ENCODE results near the gene ABHD11.
A peak's percentile ranks its signal among the peaks of the same experiment; 100 is the strongest.
"Not testable (repeated sequence)": the region's sequence is repeated elsewhere in the genome, so short reads cannot be mapped to it uniquely, and the experiment has no call there.

Gene ABHD11

GRCh38 chr7:73713319-73713718 is 25.3 kb downstream of the ABHD11 start:
- H3K4me3 ChIP-seq (ENCODE audit: low read length); H3K27ac ChIP-seq (ENCODE audit: low read depth, low read length); H3K27me3 ChIP-seq (ENCODE audit: control insufficient read depth, insufficient read depth, low read length); H3K36me3 ChIP-seq (ENCODE audit: control insufficient read depth, insufficient read depth, low read length); H3K9ac ChIP-seq (ENCODE audit: low read length): not testable (repeated sequence)
- H3K4me1 ChIP-seq (ENCODE audit: control insufficient read depth, insufficient read depth, low read length), result peaks cover 26% of the 10 kb centered on the region

DNA sequence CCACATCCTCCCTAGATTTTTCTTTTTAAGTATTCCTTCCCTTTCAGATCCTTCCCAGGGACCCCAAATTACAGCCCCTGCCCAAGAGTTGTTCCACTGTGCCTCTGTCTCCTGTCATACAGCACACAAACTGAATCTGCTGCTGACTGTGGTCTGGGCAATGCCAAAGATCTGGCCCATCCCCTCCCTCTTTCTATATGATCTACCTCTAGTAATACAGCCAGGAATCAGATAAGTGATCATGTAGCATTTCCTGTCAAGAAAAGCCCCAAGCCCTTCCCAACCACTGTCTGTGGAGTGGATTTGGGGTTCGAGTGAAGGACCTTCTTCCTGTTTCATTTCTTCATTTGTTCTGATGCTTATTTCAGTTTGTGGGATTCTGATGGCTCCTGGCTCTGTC is 25.8 kb downstream of the ABHD11 start:
- H3K27me3 ChIP-seq (ENCODE audit: control insufficient read depth, insufficient read depth, low read length), result no peaks in the 10 kb centered on the region
- no peak overlapping the region for H3K4me3 ChIP-seq (ENCODE audit: low read length)
- no peak overlapping the region for H3K27ac ChIP-seq (ENCODE audit: low read depth, low read length)
- no peaks in the 10 kb centered on the region for H3K36me3 ChIP-seq (ENCODE audit: control insufficient read depth, insufficient read depth, low read length)
- peaks cover 22% of the 10 kb centered on the region for H3K4me1 ChIP-seq (ENCODE audit: control insufficient read depth, insufficient read depth, low read length)
- H3K9ac ChIP-seq (ENCODE audit: low read length), result no peak overlapping the region

DNA sequence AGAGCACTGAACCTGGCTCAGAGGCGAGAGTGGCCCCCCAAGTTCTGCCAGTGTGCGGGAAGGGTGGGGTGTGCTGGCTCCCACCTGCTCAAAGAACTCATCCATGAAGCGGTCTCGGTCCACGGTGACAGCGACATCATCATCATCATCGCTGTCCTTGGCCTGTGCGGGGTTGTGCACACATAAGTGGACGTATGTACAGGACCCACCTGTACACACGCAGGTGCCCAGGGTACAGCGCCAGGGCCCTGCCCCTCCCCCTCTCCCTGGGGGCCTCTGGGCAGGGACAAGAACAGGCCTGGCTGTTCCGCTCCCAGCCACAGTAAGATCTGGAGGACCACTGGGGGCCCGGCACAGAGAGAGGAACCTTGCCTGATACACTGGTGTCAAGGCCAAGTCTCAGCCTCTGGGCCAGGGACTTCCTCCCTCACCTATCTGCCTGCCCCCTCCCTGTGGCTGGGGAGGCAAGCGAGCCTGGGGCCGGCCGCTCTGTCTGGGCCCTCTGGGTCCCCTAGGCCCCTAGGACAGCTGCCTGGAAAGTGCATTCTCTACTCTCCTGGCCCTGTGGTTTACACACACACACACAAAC is 29.5 kb downstream of the ABHD11 start:
- Histone ChIP-seq H3K36me3 (ENCODE audit: control insufficient read depth, insufficient read depth, low read length) (no peaks in the 10 kb centered on the region), H3K27ac (ENCODE audit: low read depth, low read length) (no peak overlapping the region), H3K4me3 (ENCODE audit: low read length) (no peak overlapping the region), H3K9ac (ENCODE audit: low read length) (no peak overlapping the region), H3K27me3 (ENCODE audit: control insufficient read depth, insufficient read depth, low read length) (no peaks in the 10 kb centered on the region), H3K4me1 (ENCODE audit: control insufficient read depth, insufficient read depth, low read length) (peaks cover 11% of the 10 kb centered on the region)

GRCh38 chr7:73707045-73707631 is 31.5 kb downstream of the ABHD11 start:
- H3K27me3 ChIP-seq (ENCODE audit: control insufficient read depth, insufficient read depth, low read length), result no peaks in the 10 kb centered on the region
- no peaks in the 10 kb centered on the region for H3K36me3 ChIP-seq (ENCODE audit: control insufficient read depth, insufficient read depth, low read length)
- H3K9ac ChIP-seq (ENCODE audit: low read length), result no peak overlapping the region
- H3K4me1 ChIP-seq (ENCODE audit: control insufficient read depth, insufficient read depth, low read length), result peaks cover 11% of the 10 kb centered on the region
- H3K27ac ChIP-seq (ENCODE audit: low read depth, low read length), result no peak overlapping the region
- H3K4me3 ChIP-seq (ENCODE audit: low read length), result no peak overlapping the region

- no peaks in the 10 kb centered on the region for H3K36me3 ChIP-seq (ENCODE audit: control insufficient read depth, insufficient read depth, low read length)
- peaks cover 11% of the 10 kb centered on the region for H3K4me1 ChIP-seq (ENCODE audit: control insufficient read depth, insufficient read depth, low read length)
- no peak overlapping the region for H3K27ac ChIP-seq (ENCODE audit: low read depth, low read length)
- no peaks in the 10 kb centered on the region for H3K27me3 ChIP-seq (ENCODE audit: control insufficient read depth, insufficient read depth, low read length)
- H3K4me3 ChIP-seq (ENCODE audit: low read length), result no peak overlapping the region
- H3K9ac ChIP-seq (ENCODE audit: low read length), result no peak overlapping the region
Observed at GRCh38 chr7:73706126-73707044, 32.2 kb downstream of the ABHD11 start.

DNA sequence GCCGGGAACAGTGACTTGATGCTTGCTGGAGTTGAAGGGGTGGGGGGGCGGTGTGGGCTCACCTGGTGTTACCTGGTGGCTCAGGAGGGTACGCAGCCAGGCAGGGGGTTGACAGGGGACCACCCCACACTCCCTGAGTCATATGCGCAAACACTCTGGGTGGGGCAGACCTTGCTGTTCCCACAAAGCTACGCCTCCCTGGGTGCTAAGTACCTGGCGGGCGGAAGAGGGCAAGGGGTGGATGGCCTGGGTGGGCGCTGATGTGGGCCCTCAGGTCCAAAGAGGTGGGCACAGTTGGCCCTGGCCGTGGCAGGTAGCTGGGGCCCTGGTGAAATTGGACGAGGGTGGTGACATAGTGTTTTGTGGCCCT is 33.1 kb downstream of the ABHD11 start:
- no peak overlapping the region for H3K27ac ChIP-seq (ENCODE audit: low read depth, low read length)
- peaks cover under 1% of the 10 kb centered on the region for H3K36me3 ChIP-seq (ENCODE audit: control insufficient read depth, insufficient read depth, low read length)
- no peak overlapping the region for H3K9ac ChIP-seq (ENCODE audit: low read length)
- H3K4me1 ChIP-seq (ENCODE audit: control insufficient read depth, insufficient read depth, low read length), result peaks cover 11% of the 10 kb centered on the region
- no peak overlapping the region for H3K4me3 ChIP-seq (ENCODE audit: low read length)
- no peaks in the 10 kb centered on the region for H3K27me3 ChIP-seq (ENCODE audit: control insufficient read depth, insufficient read depth, low read length)

DNA sequence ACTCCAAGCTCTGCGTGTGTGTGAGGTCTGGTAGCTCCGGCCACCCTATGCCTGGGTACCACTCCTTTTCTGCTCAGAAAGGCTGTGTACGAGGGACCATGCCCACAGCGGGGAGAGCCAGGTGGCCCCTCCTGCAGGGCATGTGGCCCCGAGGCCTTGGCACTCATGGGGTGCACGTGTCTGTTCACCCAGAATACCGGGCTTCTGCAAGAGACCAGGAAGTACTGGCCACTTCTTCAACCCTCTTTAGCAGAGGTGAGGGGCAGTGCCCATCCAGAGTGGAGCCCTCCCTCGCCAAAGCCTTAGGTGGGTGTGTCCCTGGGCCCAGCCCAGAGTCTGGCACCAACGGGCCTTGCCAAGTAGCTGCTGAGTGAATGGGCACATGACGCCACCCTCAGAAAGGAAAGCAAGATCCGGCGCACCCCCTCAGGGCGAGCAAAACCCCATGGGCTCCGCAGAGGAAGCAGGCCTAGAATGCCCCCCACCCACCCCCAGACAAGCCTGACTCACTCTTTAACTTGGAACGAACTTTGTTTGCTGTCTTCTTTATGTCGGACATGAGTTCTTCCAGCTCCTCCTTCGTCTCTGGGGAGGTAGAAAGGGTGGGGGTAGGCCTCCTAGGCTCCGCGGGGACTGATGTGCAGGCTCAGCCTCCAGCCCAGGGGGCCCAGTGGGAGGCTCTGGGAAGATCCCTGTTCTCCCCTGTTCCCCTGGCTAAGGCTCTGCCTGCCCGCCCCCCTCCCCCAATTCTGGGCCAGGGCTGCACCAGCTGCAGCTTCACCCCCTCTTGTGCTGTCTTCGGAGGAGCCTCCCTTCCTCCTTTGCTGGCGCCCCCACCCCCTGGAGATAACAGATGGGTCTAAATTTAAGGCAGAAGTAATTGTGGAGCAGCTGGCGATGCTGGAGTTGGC is 33.7 kb downstream of the ABHD11 start:
- H3K36me3 ChIP-seq (ENCODE audit: control insufficient read depth, insufficient read depth, low read length), result peaks cover 5% of the 10 kb centered on the region
- peak overlapping the region; percentile 28 for H3K4me3 ChIP-seq (ENCODE audit: low read length)
- H3K4me1 ChIP-seq (ENCODE audit: control insufficient read depth, insufficient read depth, low read length), result peaks cover 11% of the 10 kb centered on the region
- H3K9ac ChIP-seq (ENCODE audit: low read length), result no peak overlapping the region
- peak overlapping the region; percentile 72 for H3K27ac ChIP-seq (ENCODE audit: low read depth, low read length)
- no peaks in the 10 kb centered on the region for H3K27me3 ChIP-seq (ENCODE audit: control insufficient read depth, insufficient read depth, low read length)

DNA sequence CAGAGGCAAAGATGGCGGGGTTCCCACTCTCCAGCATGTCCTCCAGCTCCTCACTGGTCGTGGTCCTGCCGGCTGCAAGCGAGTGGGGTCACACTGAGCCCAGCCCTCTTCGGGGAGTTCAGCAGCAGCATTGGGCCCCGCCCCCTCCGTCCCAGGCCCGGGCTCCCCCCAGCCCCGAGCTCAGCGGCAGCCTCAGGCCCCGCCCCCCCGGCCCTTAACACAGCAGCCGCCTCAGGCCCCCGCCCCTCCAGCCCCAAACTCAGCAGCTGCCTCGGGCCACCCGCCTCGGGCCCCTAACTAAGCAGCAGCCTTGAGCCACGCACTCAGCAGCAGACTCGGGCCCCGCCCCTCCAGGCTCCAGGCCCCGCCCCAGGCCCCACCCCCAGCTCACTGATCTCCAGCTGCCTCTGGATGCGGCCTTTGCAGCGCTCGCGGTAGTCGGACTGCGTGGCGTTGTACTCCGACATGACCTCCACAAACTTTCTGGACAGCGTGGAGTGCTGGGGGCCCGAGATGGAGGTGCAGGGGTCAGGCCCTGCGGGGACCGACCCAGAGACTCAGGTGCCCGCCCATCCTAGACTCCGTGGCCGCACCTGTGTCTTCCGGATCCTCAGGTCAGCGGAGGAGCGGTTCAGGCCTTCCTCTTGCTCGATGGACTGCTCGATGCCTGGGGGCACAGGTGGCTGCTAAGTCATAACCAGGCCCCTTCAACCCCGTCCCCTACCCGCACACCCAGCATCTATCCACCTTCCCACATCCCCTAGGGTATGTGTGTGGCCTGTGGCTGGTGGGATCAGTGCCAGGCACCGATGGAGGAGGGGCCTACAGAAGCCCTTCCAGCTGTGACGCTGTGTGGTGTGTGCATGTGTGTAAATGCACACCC is 34.6 kb downstream of the ABHD11 start:
- Histone ChIP-seq H3K27ac (ENCODE audit: low read depth, low read length) (peak overlapping the region; percentile 72), H3K27me3 (ENCODE audit: control insufficient read depth, insufficient read depth, low read length) (no peaks in the 10 kb centered on the region), H3K4me1 (ENCODE audit: control insufficient read depth, insufficient read depth, low read length) (peaks cover 11% of the 10 kb centered on the region), H3K36me3 (ENCODE audit: control insufficient read depth, insufficient read depth, low read length) (peaks cover 11% of the 10 kb centered on the region), H3K4me3 (ENCODE audit: low read length) (peak overlapping the region; percentile 28), H3K9ac (ENCODE audit: low read length) (no peak overlapping the region)

DNA sequence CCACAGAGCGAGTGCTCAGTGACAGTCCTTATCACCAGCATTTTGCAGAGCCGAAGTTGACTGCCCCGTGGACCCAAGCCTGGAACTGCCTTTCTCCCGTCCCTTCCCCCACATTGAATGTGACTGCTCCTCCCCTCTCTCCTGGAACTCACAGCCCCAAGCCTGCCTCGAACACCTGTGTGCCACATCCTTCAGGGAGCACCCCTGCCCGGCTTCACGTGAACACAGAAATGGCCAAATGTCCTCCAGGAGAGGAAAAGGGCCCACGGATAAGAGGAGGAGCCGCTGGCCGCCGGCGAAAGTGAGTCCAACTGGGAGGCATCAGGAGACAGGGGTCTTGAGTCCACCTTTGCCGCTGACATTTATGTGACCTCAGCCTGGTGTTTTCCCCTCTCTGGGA is 35.4 kb downstream of the ABHD11 start:
- Histone ChIP-seq H3K9ac (ENCODE audit: low read length) (no peak overlapping the region), H3K4me3 (ENCODE audit: low read length) (peak overlapping the region; percentile 19), H3K36me3 (ENCODE audit: control insufficient read depth, insufficient read depth, low read length) (peaks cover 16% of the 10 kb centered on the region), H3K4me1 (ENCODE audit: control insufficient read depth, insufficient read depth, low read length) (peaks cover 11% of the 10 kb centered on the region), H3K27ac (ENCODE audit: low read depth, low read length) (no peak overlapping the region), H3K27me3 (ENCODE audit: control insufficient read depth, insufficient read depth, low read length) (no peaks in the 10 kb centered on the region)

DNA sequence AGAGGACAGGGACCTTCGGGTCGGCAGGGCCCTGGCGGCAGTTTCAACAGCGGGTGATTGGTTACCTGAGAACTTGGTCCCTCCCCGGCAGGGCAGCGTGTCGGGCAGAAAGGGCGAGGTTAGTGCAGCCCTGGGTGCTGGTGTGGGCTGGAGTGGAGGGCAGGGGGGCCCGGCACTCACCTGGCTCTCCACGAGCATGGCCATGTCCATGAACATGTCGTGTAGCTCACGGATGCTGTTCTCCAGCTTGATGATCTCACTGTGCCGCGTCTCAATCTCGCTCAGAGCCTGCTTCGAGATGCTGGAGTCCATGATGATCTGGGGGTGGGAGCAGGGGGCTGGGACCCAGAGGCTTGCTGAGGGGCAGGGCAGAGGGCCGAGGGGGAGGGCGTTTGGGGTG is 35.9 kb downstream of the ABHD11 start:
- peaks cover 16% of the 10 kb centered on the region for H3K36me3 ChIP-seq (ENCODE audit: control insufficient read depth, insufficient read depth, low read length)
- H3K4me1 ChIP-seq (ENCODE audit: control insufficient read depth, insufficient read depth, low read length), result peaks cover 11% of the 10 kb centered on the region
- H3K27ac ChIP-seq (ENCODE audit: low read depth, low read length), result no peak overlapping the region
- no peaks in the 10 kb centered on the region for H3K27me3 ChIP-seq (ENCODE audit: control insufficient read depth, insufficient read depth, low read length)
- no peak overlapping the region for H3K9ac ChIP-seq (ENCODE audit: low read length)
- H3K4me3 ChIP-seq (ENCODE audit: low read length), result no peak overlapping the region

DNA sequence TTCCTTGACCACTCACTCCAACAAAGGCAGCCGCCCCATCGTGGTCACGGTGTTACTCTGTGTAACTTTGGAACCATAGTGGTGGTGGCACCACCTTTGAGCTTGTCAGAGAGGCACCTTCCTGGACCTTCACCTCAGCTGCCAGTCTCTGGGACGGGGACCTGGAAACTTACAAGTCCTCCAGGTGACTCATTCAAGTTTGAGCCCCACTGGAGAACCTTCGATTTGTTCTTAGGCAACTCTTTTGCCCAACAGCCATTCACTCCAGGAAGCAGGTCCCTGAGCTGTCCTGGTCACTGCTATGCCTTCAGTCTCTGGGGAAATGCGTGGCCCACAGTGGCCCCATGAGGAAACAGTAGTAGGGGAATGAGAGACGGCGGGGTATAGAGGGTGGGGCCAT is 36.4 kb downstream of the ABHD11 start:
- no peak overlapping the region for H3K4me3 ChIP-seq (ENCODE audit: low read length)
- H3K4me1 ChIP-seq (ENCODE audit: control insufficient read depth, insufficient read depth, low read length), result peaks cover 11% of the 10 kb centered on the region
- H3K27me3 ChIP-seq (ENCODE audit: control insufficient read depth, insufficient read depth, low read length), result no peaks in the 10 kb centered on the region
- H3K36me3 ChIP-seq (ENCODE audit: control insufficient read depth, insufficient read depth, low read length), result peaks cover 20% of the 10 kb centered on the region
- H3K9ac ChIP-seq (ENCODE audit: low read length), result no peak overlapping the region
- H3K27ac ChIP-seq (ENCODE audit: low read depth, low read length), result no peak overlapping the region

Measured in rectal smooth muscle tissue (tissue), 1 donor.